GM23338 (cell line): Measurements from ENCODE around the gene HLX. TPM values are rescaled to one million over a fixed set of nuclear protein-coding genes. Genes with fewer than 3 reads are reported as not detected.

Experiments
- ATAC-seq: fragments of 200-7000 bp; cut with Tn5 transposase; 3 replicates; pipeline ENCODE4 v1.9.1; 2020
- DNase-seq: peaks from one replicate; pipeline ENCODE4 v3.0.0-alpha.2; 2015; ENCODE audit warnings: low spot score
- H2AFZ ChIP-seq: fragments of 200-600 bp; sonication (generic); 2 replicates; pipeline ENCODE4 v1.8.0; 2016; ENCODE audit warnings: antibody characterized with exemption, mild to moderate bottlenecking, moderate library complexity
- H3F3A ChIP-seq: fragments of 200-600 bp; sonication (generic); replicated peaks from 2 replicates; pipeline ENCODE4 v1.8.0; 2017; ENCODE audit warnings: antibody characterized with exemption, mixed run types, low read depth
- H3K27ac ChIP-seq: fragments of 200-600 bp; sonication (generic); 2 replicates; pipeline ENCODE4 v1.6.1; 2016; ENCODE audit warnings: low read depth
- H3K27me3 ChIP-seq: fragments of 200-600 bp; sonication (generic); 2 replicates; pipeline ENCODE4 v1.8.0; 2016; ENCODE audit warnings: mild to moderate bottlenecking, mixed run types, moderate library complexity; ENCODE audit not compliant: insufficient read depth
- H3K36me3 ChIP-seq: fragments of 200-600 bp; sonication (generic); 2 replicates; pipeline ENCODE4 v1.8.0; 2016; ENCODE audit warnings: mild to moderate bottlenecking; ENCODE audit not compliant: insufficient read depth
- H3K4me1 ChIP-seq: fragments of 200-600 bp; sonication (generic); 2 replicates; pipeline ENCODE4 v1.8.0; 2016; ENCODE audit warnings: mild to moderate bottlenecking, moderate library complexity; ENCODE audit not compliant: insufficient read depth
- H3K4me2 ChIP-seq: fragments of 200-600 bp; sonication (generic); 2 replicates; pipeline ENCODE4 v1.7.1; 2017; ENCODE audit warnings: mixed run types
- H3K4me3 ChIP-seq: fragments of 200-600 bp; sonication (generic); 2 replicates; pipeline ENCODE4 v1.6.1; 2016; ENCODE audit warnings: mixed run types
- H3K79me2 ChIP-seq: fragments of 200-600 bp; sonication (generic); replicated peaks from 2 replicates; pipeline ENCODE4 v1.8.0; 2017; ENCODE audit warnings: mild to moderate bottlenecking; ENCODE audit not compliant: insufficient read depth
- H3K9me2 ChIP-seq: fragments of 200-600 bp; sonication (generic); 2 replicates; pipeline ENCODE4 v1.8.0; 2017; ENCODE audit not compliant: insufficient read depth
- H4K20me1 ChIP-seq: fragments of 200-600 bp; sonication (generic); replicated peaks from 2 replicates; pipeline ENCODE4 v1.8.0; 2017; ENCODE audit warnings: mild to moderate bottlenecking; ENCODE audit not compliant: insufficient read depth
- H3K27ac Mint-ChIP-seq: 2 replicates; pipeline ENCODE4 v1.8.0; 2020; ENCODE audit warnings: inconsistent platforms, mild to moderate bottlenecking, moderate library complexity, mixed read lengths
- H3K27me3 Mint-ChIP-seq: 3 replicates; pipeline ENCODE4 v1.8.0; 2022; ENCODE audit warnings: low read depth, mild to moderate bottlenecking, moderate library complexity, mixed read lengths, inconsistent platforms; ENCODE audit not compliant: insufficient read depth, poor library complexity
- H3K36me3 Mint-ChIP-seq: 3 replicates; pipeline ENCODE4 v1.8.0; 2021; ENCODE audit warnings: low read depth, mild to moderate bottlenecking, inconsistent platforms, moderate library complexity, mixed read lengths
- H3K4me1 Mint-ChIP-seq: 3 replicates; pipeline ENCODE4 v1.8.0; 2020; ENCODE audit warnings: mild to moderate bottlenecking, inconsistent platforms, mixed read lengths
- H3K4me3 Mint-ChIP-seq: 3 replicates; pipeline ENCODE4 v1.8.0; 2021; ENCODE audit warnings: moderate library complexity, mild to moderate bottlenecking, inconsistent platforms, mixed read lengths
- H3K9me3 Mint-ChIP-seq: 3 replicates; pipeline ENCODE4 v1.8.0; 2020; ENCODE audit warnings: moderate library complexity, mild to moderate bottlenecking, inconsistent platforms, mixed read lengths
- CREB1 ChIP-seq: fragments of 250-450 bp; sonication (Bioruptor Pico); IDR thresholded peaks from 2 replicates; pipeline ENCODE4 v1.5.0; 2020; ENCODE audit warnings: low read depth, mild to moderate bottlenecking, moderate library complexity
- ETS1 ChIP-seq: IDR thresholded peaks from 2 replicates; pipeline ENCODE4 v1.6.1; 2016; ENCODE audit warnings: antibody characterized with exemption
- EZH2 ChIP-seq: fragments of 200-600 bp; sonication (generic); IDR thresholded peaks from one replicate; pipeline ENCODE4 v1.8.0; 2017; ENCODE audit warnings: antibody characterized with exemption, mild to moderate bottlenecking, low read depth; ENCODE audit not compliant: unreplicated experiment
- EZH2phosphoT487 ChIP-seq: fragments of 200-600 bp; sonication (generic); IDR thresholded peaks from one replicate; pipeline ENCODE4 v1.8.1; 2018; ENCODE audit warnings: antibody characterized with exemption; ENCODE audit not compliant: unreplicated experiment
- JUNB ChIP-seq: IDR thresholded peaks from one replicate; pipeline ENCODE4 v1.6.1; 2016; ENCODE audit warnings: antibody characterized with exemption; ENCODE audit not compliant: unreplicated experiment
- NANOG ChIP-seq: IDR thresholded peaks from 2 replicates; pipeline ENCODE4 v1.6.1; 2016; ENCODE audit warnings: antibody characterized with exemption, borderline replicate concordance
- POLR2AphosphoS5 ChIP-seq: IDR thresholded peaks from 2 replicates; pipeline ENCODE4 v1.6.1; 2016; ENCODE audit warnings: antibody characterized with exemption, low read depth
- STAT1 ChIP-seq: IDR thresholded peaks from one replicate; pipeline ENCODE4 v1.6.1; 2016; ENCODE audit warnings: antibody characterized with exemption; ENCODE audit not compliant: unreplicated experiment
- ZNF114 ChIP-seq: fragments of 250-450 bp; sonication (Bioruptor Pico); IDR thresholded peaks from 2 replicates; pipeline ENCODE4 v1.5.0; 2020; ENCODE audit warnings: mild to moderate bottlenecking, moderate library complexity
- polyA plus RNA-seq: library from polyadenylated mRNA; unstranded; fragments of >200 nt; fragmentation: Nextera tagmentation; extraction: Ambion mirVana; gene quantifications from 2 replicates; pipeline ENCODE4 v1.2.1, GENCODE V29; 2016
- total RNA-seq: library from RNA; depleted of rRNA; stranded (reverse); fragments of >200 nt; shearing (Covaris generic); gene quantifications from 2 replicates; pipeline ENCODE4 v1.2.3, GENCODE V29; 2014
- TF ChIP-seq, protein P1 (sequence below), 2 experiments: fragments of 200-600 bp in 1 of 2; sonication (generic) in 1 of 2; conservative IDR thresholded peaks; 2 replicates each; pipeline versions ENCODE4 v1.5.1 to v1.6.1; 2016 to 2017; ENCODE audit warnings: antibody characterized with exemption in 2 of 2, low read depth in 2 of 2, mild to moderate bottlenecking in 2 of 2, moderate library complexity in 1 of 2

Gene HLX
- total and polyA plus RNA-seq, 2 experiments from 2014 or later = 0.07 TPM; not detected in 1

DNA sequence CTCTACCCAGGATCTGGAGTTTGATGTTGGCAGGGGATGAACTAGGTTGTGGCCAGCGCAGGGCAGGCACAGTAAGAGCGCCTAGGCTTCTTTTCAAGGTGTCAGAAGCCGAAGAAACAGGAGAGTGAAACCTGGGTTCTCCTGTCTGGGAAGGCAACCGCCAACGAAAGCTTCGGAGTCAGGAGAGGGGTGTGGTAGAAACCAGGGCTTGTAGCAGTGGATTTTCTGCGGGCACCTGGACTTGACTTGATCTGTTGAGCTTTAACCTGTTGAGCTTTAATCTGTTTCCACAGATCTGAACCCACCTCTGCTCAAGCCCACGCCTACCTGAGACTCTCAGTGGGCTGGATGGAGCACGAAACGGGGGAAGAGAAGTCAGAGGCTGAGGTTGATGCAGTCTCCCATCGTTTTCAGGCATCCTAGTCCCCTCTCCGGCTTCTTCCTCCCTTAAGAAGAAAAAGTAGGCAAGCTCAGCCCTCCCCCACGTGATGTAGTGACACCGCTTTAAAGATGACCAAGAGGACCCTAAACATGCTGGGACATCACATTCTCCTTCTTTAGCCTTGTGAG is 9.3 kb downstream of the HLX start:
- H3K27ac Mint-ChIP-seq = no peak overlapping the region
- ATAC-seq (no peak), DNase-seq (peak; percentile 50)
- peak overlapping the region; percentile 53; the same call in 2 of the 3 replicates for H3K4me3 Mint-ChIP-seq
- H3K9me2 ChIP-seq = no peaks in the 10 kb centered on the region
- H3K9me3 Mint-ChIP-seq = peaks cover 14% of the 10 kb centered on the region
- H3K27me3 ChIP-seq = peaks cover 100% of the 10 kb centered on the region
- peaks cover 4% of the 10 kb centered on the region; the same call in 1 of the 2 replicates for H3F3A ChIP-seq
- no peak overlapping the region for H2AFZ ChIP-seq
- peaks cover 62% of the 10 kb centered on the region for H3K4me1 Mint-ChIP-seq
- H3K4me2 ChIP-seq = peak overlapping the region; percentile 60; the same call in 1 of the 2 replicates
- peaks cover 100% of the 10 kb centered on the region for H3K27me3 Mint-ChIP-seq
- peak overlapping the region; percentile 39; the same call in 1 of the 2 replicates for H3K4me3 ChIP-seq
- H3K36me3 Mint-ChIP-seq = peaks cover 3% of the 10 kb centered on the region; the same call in 1 of the 3 replicates
- peaks cover 52% of the 10 kb centered on the region for H3K4me1 ChIP-seq
- peaks cover 67% of the 10 kb centered on the region for H4K20me1 ChIP-seq
- no peak overlapping the region for H3K27ac ChIP-seq
- TF ChIP-seq EZH2 = peak; percentile 96
- no peak for TF ChIP-seq ZNF114 (CRISPR knock-in tag)
- peak; percentile 85 for TF ChIP-seq EZH2phosphoT487
- TF ChIP-seq STAT1 = no peak
- no peak for TF ChIP-seq CREB1 (CRISPR knock-in tag)
- TF ChIP-seq ETS1 = no peak
- no peak for TF ChIP-seq NANOG
- no peaks in the 10 kb centered on the region; the same call in 1 of the 2 replicates for H3K36me3 ChIP-seq
- H3K79me2 ChIP-seq = no peaks in the 10 kb centered on the region

DNA sequence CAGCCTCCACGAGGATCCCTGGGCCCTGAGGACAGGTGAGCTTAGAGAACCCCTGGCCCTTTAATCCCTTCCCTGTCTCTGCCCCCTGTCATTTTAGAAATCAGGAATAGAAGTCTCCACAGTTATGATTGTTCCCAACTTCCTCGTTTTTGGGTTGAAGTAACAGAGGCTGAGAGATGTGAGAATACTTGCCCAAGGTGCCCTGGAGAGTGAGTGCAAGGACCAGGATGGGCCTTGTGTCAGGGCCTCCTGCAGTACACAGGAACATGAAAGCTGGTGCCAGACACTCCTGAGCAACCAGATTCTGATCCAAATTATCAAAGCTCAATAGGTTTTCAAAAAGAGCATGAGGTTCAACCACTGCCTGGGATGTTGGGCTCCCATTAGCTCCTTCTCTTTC is 10.1 kb downstream of the HLX start:
- Mint-ChIP-seq H3K9me3 (peaks cover 14% of the 10 kb centered on the region), H3K27me3 (peaks cover 100% of the 10 kb centered on the region), H3K36me3 (peaks cover 3% of the 10 kb centered on the region; the same call in 1 of the 3 replicates), H3K27ac (no peak overlapping the region), H3K4me3 (no peak overlapping the region), H3K4me1 (peaks cover 60% of the 10 kb centered on the region)
- DNase-seq = no peak
- TF ChIP-seq JUNB (no peak), CREB1 (CRISPR knock-in tag) (no peak), STAT1 (no peak), POLR2AphosphoS5 (no peak)
- TF ChIP-seq, protein P1, sequence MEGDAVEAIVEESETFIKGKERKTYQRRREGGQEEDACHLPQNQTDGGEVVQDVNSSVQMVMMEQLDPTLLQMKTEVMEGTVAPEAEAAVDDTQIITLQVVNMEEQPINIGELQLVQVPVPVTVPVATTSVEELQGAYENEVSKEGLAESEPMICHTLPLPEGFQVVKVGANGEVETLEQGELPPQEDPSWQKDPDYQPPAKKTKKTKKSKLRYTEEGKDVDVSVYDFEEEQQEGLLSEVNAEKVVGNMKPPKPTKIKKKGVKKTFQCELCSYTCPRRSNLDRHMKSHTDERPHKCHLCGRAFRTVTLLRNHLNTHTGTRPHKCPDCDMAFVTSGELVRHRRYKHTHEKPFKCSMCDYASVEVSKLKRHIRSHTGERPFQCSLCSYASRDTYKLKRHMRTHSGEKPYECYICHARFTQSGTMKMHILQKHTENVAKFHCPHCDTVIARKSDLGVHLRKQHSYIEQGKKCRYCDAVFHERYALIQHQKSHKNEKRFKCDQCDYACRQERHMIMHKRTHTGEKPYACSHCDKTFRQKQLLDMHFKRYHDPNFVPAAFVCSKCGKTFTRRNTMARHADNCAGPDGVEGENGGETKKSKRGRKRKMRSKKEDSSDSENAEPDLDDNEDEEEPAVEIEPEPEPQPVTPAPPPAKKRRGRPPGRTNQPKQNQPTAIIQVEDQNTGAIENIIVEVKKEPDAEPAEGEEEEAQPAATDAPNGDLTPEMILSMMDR (conservative IDR thresholded peaks at IDR 0.05; ENCODE audit: low read depth in 2 of 2) = no peak
- H3K4me2 ChIP-seq = no peak overlapping the region
- H3F3A ChIP-seq = peaks cover 3% of the 10 kb centered on the region; the same call in 1 of the 2 replicates
- H3K27me3 ChIP-seq = peaks cover 100% of the 10 kb centered on the region
- H3K27ac ChIP-seq = no peak overlapping the region
- ATAC-seq = no peak
- no peak overlapping the region for H2AFZ ChIP-seq
- no peaks in the 10 kb centered on the region for H3K9me2 ChIP-seq
- H3K79me2 ChIP-seq = no peaks in the 10 kb centered on the region
- peaks cover 63% of the 10 kb centered on the region for H4K20me1 ChIP-seq
- no peak overlapping the region for H3K4me3 ChIP-seq
- H3K4me1 ChIP-seq = peaks cover 53% of the 10 kb centered on the region
- H3K36me3 ChIP-seq = no peaks in the 10 kb centered on the region; the same call in 1 of the 2 replicates
